HG02571 (cell line): ENCODE data around the gene RBP5.

Experiments used
- ATAC-seq: cut with Tn5 transposase; IDR thresholded peaks from one replicate; pipeline ENCODE4 v1.9.1; 2021; ENCODE audit warnings: mild to moderate bottlenecking, moderate library complexity; ENCODE audit not compliant: unreplicated experiment

RBP5 gene

DNA sequence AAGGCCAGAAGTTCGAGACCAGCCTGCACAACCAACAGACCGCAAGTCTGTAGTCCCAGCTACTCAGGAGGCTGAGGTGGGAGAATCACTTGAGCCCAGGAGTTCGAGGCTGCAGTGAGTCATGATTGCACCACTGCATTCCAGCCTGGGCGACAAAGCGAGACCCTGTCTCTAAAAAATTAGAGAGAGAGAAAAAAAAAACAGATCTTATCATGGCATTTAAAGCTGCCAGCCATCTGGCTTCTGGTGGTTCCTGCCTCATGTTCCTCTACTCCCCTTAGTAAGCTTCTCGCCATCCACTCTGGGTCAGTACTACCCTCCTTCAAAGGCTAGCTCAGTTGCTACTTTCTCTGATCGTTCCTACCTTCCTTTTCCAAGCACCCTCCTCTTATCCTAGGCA, 17.5 kb upstream of the RBP5 start:
- no peak for ATAC-seq

DNA sequence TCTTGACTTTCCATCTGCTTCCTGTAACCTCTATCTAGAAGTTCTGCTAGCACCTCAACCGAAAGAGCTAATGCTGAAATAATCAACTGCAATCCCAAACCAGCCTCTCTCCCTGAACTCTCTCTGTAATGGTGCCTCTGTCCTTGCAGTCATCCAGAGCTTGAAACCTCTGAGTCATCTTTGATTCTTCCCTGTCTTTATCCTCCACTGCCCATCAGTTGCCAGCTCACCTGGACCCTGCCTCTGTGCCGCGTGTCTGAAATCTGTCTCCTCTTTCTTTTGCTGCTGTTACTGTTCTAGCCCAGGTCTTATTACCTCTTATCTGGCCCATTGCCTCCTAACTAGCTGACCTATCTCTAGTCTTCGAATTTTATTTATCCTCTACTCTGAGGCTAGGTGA, 17.0 kb upstream of the RBP5 start:
- ATAC-seq = no peak

DNA sequence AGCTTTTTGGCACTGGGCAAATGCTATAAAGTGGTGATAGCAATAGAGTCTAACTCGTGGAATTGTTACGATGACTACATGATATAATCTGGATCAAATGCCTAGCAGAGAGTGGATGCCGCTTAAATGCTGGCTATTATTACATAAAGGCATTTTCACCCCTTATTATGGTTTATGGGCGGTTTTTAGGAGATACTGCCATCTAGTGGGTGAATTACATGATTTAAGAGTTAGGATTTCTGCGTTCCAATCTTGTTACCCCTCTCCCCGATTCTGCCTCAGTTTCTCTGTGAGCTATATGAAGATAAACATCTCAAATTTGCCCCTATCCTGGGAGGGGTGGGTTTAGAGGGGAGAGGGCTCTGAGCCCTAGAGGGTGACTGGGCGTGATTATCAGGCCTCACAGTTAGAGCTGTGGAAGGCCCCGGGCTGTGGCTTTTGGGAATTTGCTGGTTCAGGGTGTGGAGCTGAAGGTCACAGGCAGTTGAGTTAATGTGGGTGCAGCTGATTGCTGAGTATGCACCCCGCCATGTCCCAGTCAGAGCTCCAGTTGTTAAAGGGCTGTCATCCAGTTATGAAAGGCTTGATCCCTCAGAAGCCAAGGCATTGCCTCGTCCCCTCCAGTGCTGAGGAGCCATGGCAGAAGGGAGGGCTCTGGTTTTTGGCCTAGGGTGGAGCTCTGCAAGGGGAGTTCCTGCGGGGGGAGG, 15.9 kb upstream of the RBP5 start:
- no peak for ATAC-seq

DNA sequence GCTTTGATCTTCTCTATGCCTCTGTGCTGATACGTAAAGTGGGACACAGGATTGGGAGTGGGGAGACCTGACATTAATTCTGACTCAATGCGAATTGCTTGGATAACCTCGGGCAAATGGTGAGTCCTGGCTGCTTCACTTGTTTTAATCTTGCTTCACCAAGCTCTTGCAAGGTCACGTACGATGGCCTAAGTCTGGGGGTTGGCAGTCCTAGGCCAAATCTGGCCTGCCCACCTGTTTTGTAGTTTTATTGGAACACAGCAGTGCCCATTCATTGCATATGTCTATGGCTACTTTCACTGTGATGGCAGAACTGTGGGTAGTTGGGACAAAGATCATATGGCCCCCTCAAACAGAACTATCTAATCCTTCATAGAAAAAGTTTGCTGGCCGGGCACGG, 14.9 kb upstream of the RBP5 start:
- ATAC-seq = no peak

DNA sequence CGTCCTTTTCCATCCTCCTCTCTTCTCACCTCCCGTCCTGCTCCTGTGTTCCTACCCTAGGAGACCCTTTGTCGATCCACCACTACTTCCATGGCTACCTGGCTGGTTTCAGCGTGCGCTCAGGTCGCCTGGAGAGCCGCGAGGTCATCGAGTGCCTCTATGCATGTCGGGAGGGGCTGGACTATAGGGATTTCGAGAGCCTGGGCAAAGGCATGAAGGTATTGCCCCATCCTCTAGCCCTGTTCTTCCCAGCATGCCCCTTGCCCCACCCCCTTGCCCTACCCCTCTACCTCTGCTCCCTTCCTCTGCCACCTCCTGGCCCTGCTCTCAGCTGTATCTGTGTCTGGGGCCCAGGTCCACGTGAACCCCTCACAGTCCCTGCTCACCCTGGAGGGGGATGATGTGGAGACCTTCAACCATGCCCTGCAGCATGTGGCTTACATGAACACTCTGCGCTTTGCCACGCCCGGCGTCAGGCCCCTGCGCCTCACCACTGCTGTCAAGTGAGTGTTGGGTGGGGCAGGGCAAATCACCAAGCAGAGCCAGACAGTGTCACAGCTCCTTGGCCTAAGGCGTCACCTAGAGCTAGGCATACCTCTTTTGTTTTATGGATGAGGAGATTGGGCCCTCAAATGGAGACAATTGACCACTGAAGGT, 14.2 kb upstream of the RBP5 start:
- no peak for ATAC-seq

DNA sequence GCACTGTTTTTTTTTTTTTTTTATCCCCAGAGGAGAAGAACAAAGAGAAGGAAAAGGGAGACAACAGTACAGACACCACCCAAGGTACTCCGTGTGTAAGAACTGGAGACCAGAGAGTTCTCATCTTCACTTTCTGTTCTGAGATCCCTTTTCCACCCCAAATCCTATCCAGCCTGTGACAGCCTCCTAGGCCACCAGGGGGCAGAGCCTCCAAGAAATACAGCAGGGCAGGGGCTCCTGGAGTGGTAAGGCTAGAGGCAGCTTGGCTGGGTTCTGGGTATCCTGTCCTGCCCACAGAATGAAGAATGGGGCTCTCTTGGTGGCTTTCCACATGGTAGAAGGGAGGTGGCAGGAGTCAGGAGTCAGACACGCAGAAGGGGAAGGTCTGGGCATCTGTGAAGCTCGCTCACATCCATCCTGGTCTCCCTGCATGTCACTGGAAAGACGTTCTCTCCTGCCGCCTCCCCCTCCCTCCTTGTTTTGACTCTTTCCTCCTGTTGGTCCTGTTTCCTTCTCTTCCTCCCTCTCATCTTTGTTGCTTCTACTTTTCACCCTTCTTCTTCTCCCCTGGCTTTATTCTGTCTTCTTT, 13.5 kb upstream of the RBP5 start:
- no peak for ATAC-seq

DNA sequence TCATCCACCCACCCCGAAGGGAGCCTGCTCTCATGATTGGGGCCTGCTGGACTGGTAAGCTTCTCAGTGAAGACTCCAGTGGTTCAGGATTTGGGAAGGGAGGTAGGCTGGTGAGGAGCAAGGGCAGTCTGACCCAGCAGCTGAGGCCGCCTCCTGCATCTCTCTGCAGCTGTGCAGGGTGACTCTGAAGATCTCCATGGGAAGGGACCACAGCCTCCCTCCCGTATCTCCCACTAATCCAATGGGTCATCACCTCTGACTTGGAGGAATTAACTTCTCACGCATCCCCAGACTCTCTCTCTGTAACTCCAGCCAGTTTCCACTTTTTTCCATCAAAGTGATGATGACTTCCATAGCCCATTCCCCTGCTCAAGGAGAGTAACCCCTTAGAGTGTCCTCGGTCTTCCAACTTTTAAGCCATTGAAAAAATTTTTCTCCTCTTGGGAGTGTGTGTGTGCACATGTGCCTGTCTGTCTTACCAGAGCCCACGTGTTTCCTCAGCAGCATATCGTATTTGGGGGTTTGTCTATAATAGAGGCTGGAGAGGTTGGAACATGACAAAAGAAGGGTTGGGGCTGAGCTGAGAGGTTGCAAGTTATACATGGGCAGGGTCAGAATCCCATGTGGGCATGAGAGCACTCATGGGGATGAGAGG, 12.8 kb upstream of the RBP5 start:
- no peak for ATAC-seq

DNA sequence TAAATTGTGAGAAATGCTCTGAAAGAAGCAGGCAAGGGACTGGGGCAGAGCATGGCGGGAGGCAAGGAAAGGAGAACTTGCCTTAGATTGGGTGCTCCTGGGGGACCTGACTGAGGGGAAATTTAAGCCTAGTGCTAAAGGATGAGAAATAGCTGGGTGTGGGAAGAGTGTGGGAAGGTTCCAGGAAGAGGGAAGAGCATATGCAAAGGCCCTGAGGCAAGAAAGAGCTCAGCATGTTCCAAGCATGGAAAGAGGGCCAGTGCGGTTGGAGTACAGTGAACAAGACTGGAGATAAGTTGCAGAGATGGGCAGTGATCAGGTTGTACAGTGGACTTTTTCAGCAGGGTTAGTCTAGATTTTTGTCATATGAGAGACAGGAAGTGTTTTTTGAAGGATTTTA, 10.5 kb upstream of the RBP5 start:
- no peak for ATAC-seq

DNA sequence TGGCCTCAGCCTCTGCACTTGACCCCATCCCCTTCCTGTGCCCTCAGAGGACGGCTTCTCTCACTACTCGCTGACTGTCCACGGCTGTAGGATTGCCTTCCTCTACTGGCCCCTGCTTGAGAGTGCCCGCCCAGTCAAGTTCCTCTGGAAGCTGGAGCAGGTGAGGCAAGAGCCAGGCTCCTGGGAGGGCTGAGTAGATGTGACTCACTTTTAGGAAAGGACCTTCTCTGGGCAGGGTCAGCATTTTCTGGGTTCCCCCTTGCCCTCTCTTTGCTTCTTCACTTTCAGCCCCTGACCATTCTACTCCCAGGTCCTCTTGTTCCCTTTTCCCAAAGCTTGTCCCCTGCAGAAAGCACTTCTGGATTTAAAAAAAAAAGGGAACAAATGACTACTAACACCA, 9.2 kb upstream of the RBP5 start:
- no peak for ATAC-seq

DNA sequence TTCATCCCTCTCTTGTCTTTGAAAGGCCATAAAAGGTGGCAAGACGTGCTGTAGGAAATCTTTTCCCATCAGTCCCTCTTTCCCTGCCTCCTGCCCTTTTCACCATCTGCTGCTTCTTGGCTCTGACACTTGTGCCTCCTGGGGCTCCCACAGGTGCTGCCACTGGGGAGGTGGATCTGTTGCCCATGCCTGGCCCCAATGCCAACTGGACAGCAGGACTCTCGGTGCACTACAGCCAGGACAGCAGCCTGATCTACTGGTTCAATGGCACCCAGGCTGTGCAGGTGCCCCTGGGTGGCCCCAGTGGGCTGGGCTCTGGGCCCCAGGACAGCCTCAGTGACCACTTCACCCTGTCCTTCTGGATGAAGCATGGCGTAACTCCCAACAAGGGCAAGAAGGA, 8.0 kb upstream of the RBP5 start:
- ATAC-seq = no peak

DNA sequence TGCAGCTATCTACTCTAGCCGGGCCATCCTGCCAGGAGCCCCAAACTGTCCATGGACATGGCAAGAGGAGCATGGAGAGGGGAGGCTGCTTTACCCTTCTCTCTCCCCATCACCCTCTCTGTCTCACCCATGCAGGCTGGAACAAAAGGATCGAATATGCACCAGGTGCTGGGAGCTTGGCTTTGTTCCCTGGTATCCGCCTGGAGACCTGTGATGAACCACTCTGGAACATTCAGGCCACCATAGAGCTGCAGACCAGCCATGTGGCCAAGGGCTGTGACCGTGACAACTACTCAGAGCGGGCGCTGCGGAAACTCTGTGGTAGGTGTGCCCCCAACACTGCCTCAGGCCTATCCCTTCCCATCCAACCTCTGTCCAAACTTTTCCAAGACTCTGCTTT, 7.4 kb upstream of the RBP5 start:
- ATAC-seq = no peak

DNA sequence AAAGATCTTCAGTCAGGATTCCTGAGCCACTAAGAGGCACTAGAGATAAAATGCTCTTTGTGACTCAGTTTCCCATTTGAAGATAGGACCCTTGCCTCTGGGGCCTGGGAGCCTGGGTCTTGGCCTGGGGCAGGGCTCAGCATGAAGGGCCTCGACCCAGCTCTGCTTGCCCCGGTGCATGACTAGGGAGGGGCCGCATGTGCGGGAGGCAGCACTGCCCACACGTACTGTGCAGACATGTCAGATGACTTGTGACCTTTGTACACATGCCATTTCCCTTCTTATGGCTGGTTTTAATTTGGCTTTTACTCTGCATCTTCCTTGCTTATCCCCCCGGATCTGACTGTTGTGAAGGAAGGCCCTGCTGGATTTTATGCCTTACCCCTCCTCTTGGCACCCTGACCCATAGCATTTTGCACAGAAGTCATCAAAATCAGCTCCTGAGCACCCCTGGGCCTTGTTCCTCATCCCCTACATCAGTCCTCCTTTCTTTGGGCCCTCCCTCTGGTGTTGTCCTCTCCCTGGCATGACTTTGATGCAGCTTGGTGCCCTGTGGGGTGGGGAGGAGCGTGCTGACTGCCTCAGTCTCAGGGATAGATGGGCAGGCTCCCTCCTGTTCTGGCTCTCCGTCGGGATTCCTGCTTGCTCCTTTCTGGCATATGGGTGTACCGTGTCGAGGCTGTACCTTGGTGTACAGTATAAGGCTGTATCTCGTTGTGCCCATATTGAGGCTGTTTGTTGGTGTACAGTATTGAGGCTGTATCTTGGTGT, 5.9 kb upstream of the RBP5 start:
- no peak for ATAC-seq

DNA sequence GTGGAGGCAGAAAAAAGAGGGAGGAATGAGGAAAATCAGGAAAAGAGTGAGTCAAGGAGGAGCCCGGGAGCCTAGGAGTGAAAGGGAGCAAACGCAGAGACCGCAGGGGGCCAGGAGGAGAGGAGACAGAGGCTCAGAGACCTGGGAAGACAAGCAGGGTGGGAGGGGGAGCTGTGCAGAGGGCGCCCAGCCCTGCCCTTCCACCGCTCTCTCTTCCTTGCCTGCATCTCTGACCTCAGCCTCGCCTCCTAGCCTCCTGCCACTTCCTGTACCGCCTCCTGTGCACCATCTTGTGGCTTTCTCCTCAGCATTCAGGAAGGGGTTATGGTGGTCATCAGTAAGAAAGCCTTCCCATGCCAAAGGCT, 2.8 kb upstream of the RBP5 start:
- no peak for ATAC-seq

DNA sequence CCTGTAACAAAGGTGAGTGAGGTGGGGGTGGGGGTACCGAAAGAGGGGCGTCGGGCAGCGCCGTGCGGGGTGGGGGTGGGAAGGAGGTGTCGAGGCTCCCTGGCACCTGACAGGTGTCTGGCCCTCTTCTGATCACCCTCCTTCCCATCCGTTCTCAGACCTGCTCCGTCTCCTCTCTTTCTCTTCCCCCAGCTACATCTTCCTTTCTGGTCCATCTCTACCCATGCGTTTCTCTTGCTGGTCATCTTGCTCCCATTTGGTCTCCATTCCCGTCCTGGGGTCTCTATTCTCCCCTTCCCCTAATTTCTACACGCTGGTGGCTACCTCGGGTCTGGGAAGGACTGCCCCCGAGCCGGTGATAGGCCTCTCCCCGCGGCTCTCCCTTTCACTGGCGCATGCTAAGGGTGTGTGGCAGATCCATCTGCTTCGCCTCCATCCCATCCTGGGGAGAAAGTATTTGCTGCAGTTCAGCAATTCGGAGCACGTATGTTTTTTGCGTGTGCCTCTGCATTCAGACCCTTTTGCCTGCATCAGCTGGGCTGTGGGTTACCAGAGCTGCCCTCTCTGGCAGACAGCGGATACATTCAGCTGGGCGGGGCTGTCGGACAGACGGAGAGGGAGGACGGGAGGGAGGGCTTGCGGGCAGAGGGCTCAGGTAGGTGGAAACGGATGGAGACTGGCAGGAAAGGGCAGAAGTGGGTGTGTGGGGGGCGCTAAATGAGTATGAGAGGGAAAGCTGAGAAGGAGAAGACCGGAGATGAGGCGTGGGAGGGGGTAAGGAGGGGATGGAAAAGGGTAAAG, 2.2 kb upstream of the RBP5 start:
- no peak for ATAC-seq

DNA sequence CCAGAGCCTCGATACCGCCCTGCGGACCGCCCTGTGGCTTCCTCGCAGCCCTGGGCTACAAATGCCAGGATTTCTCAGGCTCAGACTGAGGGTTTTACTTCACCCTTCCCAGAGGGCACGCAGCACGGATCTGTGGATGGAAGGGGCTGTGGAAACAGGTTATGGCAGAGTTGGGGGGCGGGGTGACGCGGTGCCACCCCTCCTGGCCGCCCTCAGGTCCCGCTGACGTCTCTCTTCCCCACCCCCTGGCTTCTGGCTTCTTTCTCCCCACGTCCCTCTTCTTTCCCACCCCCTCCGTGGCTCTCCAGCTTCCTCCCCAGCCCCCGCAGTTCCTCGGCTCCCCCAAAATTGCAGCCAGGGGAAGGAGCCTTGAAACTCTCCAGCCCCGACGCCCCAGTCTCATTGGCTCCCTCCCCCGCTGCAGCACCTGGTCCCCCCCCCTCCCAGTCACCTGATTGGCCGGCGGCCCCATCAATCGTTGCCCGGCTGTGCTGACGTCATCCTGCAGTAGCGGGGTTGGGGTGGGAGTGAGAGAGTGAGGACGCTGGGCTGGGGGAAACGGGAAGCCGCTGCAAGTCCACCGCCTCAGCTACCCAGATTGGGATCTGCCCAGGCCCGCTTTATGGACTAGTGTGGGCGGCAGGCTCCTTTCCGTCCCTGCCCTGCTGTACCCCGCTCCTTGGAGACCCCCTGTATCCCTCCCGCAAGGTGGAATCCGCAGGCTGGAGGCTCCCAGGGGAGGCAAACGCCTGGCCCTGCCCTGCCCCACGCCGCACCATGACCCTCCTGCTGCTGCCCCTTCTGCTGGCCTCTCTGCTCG, 1.4 kb upstream of the RBP5 start, which contains the start of gene CLSTN3:
Gene CLSTN3 (plus strand): TSS at position 500 of the 820 bp plus-strand sequence. CDS start 278 bp downstream, at position 778.
- ATAC-seq = peak; percentile 81

DNA sequence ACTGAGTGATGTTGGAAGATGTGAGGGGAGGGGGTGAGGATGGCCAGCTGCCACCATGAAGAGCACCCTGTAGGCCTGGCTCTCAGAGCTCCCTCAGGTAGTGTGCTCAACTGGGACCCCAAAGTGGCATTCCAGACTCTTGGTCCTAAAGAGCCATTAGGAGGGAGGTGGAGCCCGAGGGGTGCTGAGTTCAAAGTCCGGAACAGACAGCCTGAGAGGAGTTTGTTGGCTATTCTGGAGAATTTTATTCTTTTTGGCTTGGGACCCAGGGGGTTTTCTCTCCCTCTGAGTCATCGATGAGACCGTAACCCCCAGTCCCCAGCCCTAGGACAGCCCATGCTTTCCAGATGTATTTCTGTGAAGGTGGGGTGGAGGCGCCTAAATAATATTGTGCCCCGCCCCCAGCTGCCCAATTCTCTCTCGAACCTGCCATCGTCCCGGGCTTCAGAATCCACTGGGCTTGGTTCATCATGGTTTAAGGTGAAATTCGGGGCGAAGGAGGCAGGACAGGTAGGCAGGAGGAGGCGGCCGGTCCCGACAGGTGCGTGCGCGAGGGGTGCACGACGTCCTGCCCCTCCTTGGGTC, 690 bp upstream of the RBP5 start:
- peak; percentile 20 for ATAC-seq

DNA sequence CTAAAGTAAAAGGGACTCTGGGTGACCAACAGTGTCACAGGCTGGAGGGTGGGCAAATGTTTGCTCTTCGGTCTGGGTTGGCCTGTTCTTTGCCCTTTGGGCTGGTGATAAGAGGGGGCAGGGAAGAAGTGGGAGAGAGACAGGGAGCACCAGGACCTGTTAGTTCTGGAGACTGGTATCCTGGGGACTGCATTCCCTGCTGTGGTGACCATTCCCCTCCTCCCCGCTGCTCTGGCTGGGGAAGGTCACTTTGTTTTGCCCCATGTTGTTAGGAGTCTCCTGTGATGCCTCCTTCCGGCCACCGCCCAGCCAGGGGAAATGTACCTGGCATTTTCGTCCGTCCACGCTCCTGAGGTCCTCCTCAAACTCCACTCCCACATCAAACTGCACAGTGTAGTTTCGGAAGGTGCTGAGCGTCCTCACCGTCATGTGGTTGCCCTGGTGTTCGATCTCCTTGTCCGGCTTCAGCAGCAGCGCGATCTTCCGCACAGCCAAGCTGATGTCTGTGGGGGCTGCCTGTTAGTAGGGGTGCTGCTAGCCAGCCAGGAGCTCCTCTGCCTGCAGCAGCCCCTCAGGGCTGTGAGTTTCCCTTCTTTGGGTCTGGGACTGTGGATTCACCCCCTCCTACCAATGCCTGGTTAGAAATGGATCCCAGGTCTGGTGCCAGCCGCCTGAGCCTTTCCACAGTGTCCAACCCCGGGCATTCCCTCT, 618 bp downstream of the RBP5 start:
- ATAC-seq = no peak

DNA sequence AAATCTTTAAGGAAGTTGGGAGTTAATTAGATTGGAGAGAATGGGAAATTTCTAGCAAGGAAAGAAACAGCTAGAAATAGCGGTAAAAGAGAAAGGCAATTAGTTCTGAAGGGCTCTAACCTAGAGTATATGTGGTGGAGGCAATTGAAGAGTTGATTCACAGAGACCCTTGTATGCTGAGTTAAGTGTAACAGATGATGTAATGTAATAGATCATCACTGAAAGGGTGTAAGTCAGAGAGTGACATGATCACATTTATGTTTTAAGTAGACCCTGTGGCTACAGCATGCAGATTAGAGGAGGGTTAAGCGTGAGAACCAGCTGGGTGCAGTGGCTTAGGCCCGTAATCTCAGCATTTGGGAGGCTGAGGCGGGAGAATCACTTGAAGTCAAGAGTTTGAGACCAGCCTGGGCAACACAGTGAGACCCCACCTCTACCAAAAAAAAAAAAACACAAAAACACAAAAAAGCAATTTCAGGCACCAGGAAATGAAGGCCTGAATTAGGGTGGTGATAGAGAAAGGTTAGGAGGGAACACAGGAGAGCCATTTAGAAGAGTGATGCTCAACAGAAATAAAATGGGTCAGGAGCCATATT, 3.0 kb downstream of the RBP5 start:
- no peak for ATAC-seq
